Stimulated activated CD8-positive, alpha-beta memory T cell treated with anti-CD3 and anti-CD28 coated beads, Interleukin-2, amount 100 ng/mL, for 48 hours (primary cell): Measurements from ENCODE around the gene POLD2.

ENCODE experiments used
- DNase-seq, 2 donors: peaks; one replicate each; pipeline ENCODE4 v3.0.0-alpha.2; 2020; ENCODE audit warnings: low read depth in 2 of 2

POLD2 gene

GRCh38 chr7:44065431-44066110, 57.8 kb downstream of the POLD2 start, which contains the start of gene PGAM2:
TSS of gene PGAM2 (minus strand) at chr7:44065567. CDS start at chr7:44065529, 38 bp downstream.
- no peak for DNase-seq

DNA sequence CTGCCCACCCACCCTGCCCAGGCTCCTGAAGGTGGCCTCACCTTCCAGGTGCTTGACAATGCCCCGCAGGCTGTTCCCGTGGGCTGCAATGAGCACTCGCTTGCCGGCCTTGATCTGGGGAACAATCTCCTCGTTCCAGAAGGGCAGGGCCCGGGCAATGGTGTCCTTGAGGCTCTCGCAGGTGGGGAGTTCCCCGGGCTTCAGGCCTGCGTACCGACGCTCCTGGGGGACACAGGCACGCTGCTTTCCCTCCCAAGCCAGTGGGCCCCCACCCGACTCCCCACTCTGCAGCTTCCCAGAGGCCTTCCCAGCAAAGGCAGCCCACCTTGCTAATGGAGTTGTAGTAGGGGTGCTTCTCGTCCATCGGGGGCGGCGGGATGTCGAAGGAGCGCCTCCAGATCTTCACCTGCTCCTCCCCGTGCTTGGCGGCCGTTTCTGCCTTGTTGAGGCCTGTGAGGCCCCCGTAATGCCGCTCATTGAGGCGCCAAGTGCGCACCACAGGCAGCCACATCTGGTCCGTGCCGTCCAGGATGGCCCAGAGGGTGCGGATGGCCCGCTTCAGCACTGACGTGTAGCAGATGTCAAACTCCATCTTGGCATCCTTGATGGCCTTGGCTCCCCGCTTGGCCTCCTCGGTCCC, 58.4 kb downstream of the POLD2 start:
- DNase-seq = no peak
